Posterior cingulate gyrus (tissue), 11 donors: Measurements from ENCODE around the gene RPS2.

ENCODE experiments used
- DNase-seq, 10 donors: peaks; one replicate each; pipeline versions ENCODE4 v3.0.0 to v3.0.0-alpha.2; 2020 to 2021; ENCODE audit warnings: mixed read lengths in 3 of 10
- intact Hi-C: fragments of 100-400 bp; cut with DNase I; formaldehyde crosslinking; loops from one replicate; pipeline ENCODE4 v1.15.1; 2023

The RPS2 gene

GRCh38 chr16:1999866-2000514, 35.4 kb upstream of the RPS2 start:
- intact Hi-C loops: no loop called here

GRCh38 chr16:1998852-1999801, 34.5 kb upstream of the RPS2 start:
- intact Hi-C loops: no loop called here
- peak in 1 of 10 donors; percentile 78 for DNase-seq

More at GRCh38 chr16:1999866-2000514, 35.4 kb upstream of the RPS2 start:
- peak in 7 of 10 donors; percentile 32 to 92 (median 59) for DNase-seq

GRCh38 chr16:1998360-1998835, 33.8 kb upstream of the RPS2 start:
- peak in 1 of 10 donors; percentile 70 for DNase-seq
- intact Hi-C loops: no loop called here

GRCh38 chr16:1997494-1998359, 33.1 kb upstream of the RPS2 start:
- DNase-seq: peak in 1 of 10 donors; percentile 73
- intact Hi-C loops: no loop called here

- intact Hi-C loops: no loop called here
- DNase-seq: peak in 1 of 10 donors; percentile 72
These were observed 29.1 kb upstream of the RPS2 start for GRCh38 chr16:1993731-1994131.

- intact Hi-C loops: no loop called here
- peak in 1 of 10 donors; percentile 84 for DNase-seq
These were observed 28.2 kb upstream of the RPS2 start for GRCh38 chr16:1992704-1993317.

- DNase-seq: peak; percentile 73 to 98 (median 86)
- intact Hi-C loops: no loop called here
These were observed 27.5 kb upstream of the RPS2 start for GRCh38 chr16:1991948-1992703.

- intact Hi-C loops: no loop called here
These were observed 26.9 kb upstream of the RPS2 start for GRCh38 chr16:1991588-1991947.

GRCh38 chr16:1991135-1991551, 26.5 kb upstream of the RPS2 start:
- intact Hi-C loops: no loop called here
- DNase-seq: peak in 2 of 10 donors; percentile 42 to 80

More at GRCh38 chr16:1991588-1991947, 26.9 kb upstream of the RPS2 start:
- no peak for DNase-seq

- intact Hi-C loops: no loop called here
- peak in 2 of 10 donors; percentile 30 to 86 for DNase-seq
These were observed 25.9 kb upstream of the RPS2 start for GRCh38 chr16:1990351-1991134.

- intact Hi-C loops: no loop called here
- no peak for DNase-seq
These were observed 25.4 kb upstream of the RPS2 start for GRCh38 chr16:1990101-1990350.

GRCh38 chr16:1989209-1990100, 24.8 kb upstream of the RPS2 start, which contains the start of gene SYNGR3:
Gene SYNGR3 (plus strand): TSS chr16:1989970. CDS start chr16:1990103, 133 bp downstream.
- intact Hi-C loops: no loop called here
- peak in 1 of 10 donors; percentile 88 for DNase-seq

GRCh38 chr16:1987198-1987597, 22.6 kb upstream of the RPS2 start:
- intact Hi-C loops: no loop called here
- DNase-seq: no peak

- intact Hi-C loops: no loop called here
- DNase-seq: no peak
These were observed 21.0 kb upstream of the RPS2 start for GRCh38 chr16:1985466-1986150.

GRCh38 chr16:1984347-1985225, 20.0 kb upstream of the RPS2 start:
- intact Hi-C loops: no loop called here

More at GRCh38 chr16:1984347-1985225, 20.0 kb upstream of the RPS2 start:
- no peak for DNase-seq
